ENCODE measurements around the gene PEAK1.

GRCh38 chr15:77081971-77082370 is 337.9 kb downstream of the PEAK1 start:
- TF ChIP-seq ZNF565 (CRISPR knock-in tag; conservative IDR thresholded peaks at IDR 0.05; ENCODE audit: low read depth) (no peak), ARNTL (CRISPR knock-in tag; IDR thresholded peaks at IDR 0.05; ENCODE audit: borderline replicate concordance, low read depth) (no peak), RARB (CRISPR knock-in tag; IDR thresholded peaks at IDR 0.05) (no peak), CREB5 (CRISPR knock-in tag; IDR thresholded peaks at IDR 0.05; ENCODE audit: low read depth) (no peak), CSDC2 (CRISPR knock-in tag; IDR thresholded peaks at IDR 0.05) (no peak), TCF4 (CRISPR knock-in tag; IDR thresholded peaks at IDR 0.05; ENCODE audit: borderline replicate concordance) (no peak), ZFP30 (CRISPR knock-in tag; IDR thresholded peaks at IDR 0.05) (no peak), ISL1 (CRISPR knock-in tag; IDR thresholded peaks at IDR 0.05) (no peak), PPARA (CRISPR knock-in tag; IDR thresholded peaks at IDR 0.05; ENCODE audit: borderline replicate concordance) (no peak), POU6F1 (CRISPR knock-in tag; IDR thresholded peaks at IDR 0.05; ENCODE audit: borderline replicate concordance, low read depth) (no peak), ZNF70 (CRISPR knock-in tag; IDR thresholded peaks at IDR 0.05) (no peak)

Data from SK-N-SH treated with all-trans-retinoic acid at 6 μM for 48 hours (cell line).